Measurements from ENCODE around the gene ESPL1.

GRCh38 chr12:53340398-53340797, 72.3 kb downstream of the ESPL1 start:
- TF ChIP-seq FOXM1 (IDR thresholded peaks at IDR 0.05; ENCODE audit: borderline replicate concordance) (no peak), BHLHE40 (IDR thresholded peaks at IDR 0.05; ENCODE audit: borderline replicate concordance) (no peak), FOXA1 (IDR thresholded peaks at IDR 0.05) (no peak)
